Thoracic aorta endothelial cell (primary cell): ENCODE measurements around the gene ATP13A4. TPM values are rescaled to one million over a fixed set of nuclear protein-coding genes. Genes with fewer than 3 reads are reported as not detected.

Experiments used
- total RNA-seq: library from RNA; depleted of rRNA; stranded (reverse); fragments of >200 nt; gene quantifications from 2 replicates; pipeline ENCODE4 v1.2.3, GENCODE V29; 2012

The ATP13A4 gene, protein sequence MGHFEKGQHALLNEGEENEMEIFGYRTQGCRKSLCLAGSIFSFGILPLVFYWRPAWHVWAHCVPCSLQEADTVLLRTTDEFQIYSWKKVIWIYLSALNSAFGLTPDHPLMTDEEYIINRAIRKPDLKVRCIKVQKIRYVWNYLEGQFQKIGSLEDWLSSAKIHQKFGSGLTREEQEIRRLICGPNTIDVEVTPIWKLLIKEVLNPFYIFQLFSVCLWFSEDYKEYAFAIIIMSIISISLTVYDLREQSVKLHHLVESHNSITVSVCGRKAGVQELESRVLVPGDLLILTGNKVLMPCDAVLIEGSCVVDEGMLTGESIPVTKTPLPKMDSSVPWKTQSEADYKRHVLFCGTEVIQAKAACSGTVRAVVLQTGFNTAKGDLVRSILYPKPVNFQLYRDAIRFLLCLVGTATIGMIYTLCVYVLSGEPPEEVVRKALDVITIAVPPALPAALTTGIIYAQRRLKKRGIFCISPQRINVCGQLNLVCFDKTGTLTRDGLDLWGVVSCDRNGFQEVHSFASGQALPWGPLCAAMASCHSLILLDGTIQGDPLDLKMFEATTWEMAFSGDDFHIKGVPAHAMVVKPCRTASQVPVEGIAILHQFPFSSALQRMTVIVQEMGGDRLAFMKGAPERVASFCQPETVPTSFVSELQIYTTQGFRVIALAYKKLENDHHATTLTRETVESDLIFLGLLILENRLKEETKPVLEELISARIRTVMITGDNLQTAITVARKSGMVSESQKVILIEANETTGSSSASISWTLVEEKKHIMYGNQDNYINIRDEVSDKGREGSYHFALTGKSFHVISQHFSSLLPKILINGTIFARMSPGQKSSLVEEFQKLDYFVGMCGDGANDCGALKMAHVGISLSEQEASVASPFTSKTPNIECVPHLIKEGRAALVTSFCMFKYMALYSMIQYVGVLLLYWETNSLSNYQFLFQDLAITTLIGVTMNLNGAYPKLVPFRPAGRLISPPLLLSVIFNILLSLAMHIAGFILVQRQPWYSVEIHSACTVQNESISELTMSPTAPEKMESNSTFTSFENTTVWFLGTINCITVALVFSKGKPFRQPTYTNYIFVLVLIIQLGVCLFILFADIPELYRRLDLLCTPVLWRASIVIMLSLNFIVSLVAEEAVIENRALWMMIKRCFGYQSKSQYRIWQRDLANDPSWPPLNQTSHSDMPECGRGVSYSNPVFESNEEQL
- not detected in 2 replicates for total RNA-seq

DNA sequence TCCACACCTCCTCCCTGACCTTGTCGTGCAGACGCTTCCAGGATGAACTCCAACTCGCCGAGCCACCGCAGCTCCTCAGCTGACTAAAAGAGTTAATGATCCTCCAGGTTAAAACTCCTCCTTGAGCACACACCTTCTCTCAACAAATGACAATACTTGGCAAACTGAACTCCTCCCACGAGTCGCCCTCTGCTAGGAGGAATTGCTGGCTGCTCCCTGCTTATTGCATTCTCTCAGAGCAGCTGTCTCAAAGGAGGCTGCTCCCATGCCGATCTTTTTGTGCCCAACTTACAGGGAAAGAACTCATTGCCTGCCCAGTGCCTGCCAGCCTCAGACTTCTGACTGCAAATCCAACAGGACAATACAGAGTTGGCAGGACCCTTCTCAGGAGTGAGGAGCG, at the start of gene ATP13A4:
ATP13A4 (minus strand) TSS at position 85 of the 400 bp plus-strand sequence. CDS start 96 bp downstream, outside the sequence.

DNA sequence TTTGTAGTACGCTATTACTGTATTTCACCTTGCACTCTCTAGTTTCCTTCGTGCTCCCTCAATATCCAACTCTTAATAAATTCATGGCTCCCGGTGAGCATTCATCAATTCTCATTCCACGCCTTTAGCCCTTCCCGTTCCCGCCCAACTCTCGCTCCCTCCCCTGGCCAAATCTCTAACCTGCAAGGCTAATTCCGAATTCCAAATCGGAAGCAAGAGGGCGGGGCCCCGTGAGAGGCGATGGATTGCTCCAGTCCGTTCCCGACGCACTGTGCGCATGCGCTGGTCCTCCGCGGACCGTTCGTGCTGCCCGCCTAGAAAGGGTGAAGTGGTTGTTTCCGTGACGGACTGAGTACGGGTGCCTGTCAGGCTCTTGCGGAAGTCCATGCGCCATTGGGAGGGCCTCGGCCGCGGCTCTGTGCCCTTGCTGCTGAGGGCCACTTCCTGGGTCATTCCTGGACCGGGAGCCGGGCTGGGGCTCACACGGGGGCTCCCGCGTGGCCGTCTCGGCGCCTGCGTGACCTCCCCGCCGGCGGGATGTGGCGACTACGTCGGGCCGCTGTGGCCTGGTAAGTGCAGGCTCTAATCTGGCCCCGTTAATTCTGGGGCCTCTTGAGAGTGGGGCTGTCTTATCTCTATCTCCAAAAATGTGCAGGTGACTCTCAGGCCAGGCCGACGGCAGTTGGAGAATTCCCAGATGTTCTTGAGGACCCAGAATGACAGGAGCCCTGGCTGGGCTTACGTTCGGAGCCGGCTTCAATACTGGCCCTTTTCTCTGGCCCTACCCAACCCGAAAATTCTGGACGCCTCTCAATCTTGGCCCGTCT, 38.4 kb upstream of the ATP13A4 start, which contains the start of gene OPA1:
OPA1 (plus strand) TSS at position 368 of the 827 bp plus-strand sequence; CDS start at position 538, 170 bp downstream.

DNA sequence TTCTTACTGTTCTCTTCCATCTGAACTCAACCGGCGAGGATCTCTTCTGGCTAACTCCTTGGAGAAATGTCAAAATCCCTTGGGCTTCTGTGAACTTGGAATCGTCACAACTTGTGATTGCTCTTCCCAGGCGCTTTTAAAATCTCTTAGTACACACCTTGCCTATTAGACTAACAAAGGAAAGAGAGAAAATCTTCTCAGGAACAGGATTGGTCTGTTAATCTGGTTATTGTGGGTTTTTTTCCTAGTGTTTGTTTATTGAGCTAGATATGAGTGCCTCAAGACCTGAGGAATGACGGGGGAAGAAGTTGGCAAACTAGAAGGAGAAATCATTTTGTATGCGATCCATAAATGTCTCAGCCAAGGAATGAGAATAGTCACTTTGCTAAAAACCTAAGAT, 176.0 kb downstream of the ATP13A4 start, which contains the start of gene ATP13A5:
ATP13A5 (minus strand) TSS at position 48 of the 400 bp plus-strand sequence; CDS start at position 20, 28 bp downstream.

Other genes with a start within 250 kb of the ATP13A4 start
- not detected in 2 replicates for gene ATP13A5, start 176.1 kb downstream of the ATP13A4 start, total RNA-seq
- 129 and 137 TPM in 2 replicates for gene OPA1, start 38.3 kb upstream of the ATP13A4 start, total RNA-seq